ENCODE measurements around the gene QSOX2.

QSOX2 gene

GRCh38 chr9:136207616-136208015 lies 38.0 kb downstream of the QSOX2 start:
- H3K4me3 ChIP-seq (replicated peaks; ENCODE audit: low read depth, low read length) = no peak overlapping the region
- TF ChIP-seq CTCF (IDR thresholded peaks at IDR 0.05; ENCODE audit: low read depth, low read length, missing control alignments) = no peak
- DNase-seq (ENCODE audit: extremely low read depth, low read depth) = no peak

DNA sequence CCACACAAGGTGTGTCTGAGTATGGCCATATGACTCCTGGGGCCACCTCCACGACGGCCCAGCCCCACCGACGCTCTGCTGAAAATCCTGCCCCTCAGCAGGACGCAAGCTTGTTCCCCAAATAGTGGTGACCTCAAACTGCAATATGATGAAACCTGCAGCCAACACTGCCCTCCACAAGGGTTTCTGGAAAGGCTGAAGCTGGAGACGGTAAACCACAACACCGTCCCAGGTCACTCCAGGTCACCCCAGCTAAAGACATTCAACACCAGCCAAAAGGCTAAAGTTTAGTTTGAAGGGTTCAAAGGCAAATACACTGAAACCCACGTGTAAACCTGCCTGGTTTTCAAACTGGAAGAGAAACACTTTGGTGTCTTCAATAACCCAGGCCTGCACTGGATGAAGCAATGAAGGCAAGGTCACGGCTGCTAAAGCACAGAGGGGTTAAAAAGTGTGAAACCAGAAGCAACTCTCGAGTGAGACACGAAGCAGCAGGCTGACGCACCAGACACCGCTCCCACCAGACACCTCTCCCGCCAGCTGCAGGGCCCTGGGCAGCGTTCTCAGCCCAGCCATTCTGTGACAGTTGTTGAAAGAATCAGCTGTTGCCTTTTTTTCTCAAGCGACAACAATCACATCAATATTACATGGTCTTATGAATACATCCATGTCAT lies 38.9 kb downstream of the QSOX2 start:
- no peak for TF ChIP-seq CTCF (IDR thresholded peaks at IDR 0.05; ENCODE audit: low read depth, low read length, missing control alignments)
- no peak for DNase-seq (ENCODE audit: extremely low read depth, low read depth)

GRCh38 chr9:136205707-136205992 lies 40.0 kb downstream of the QSOX2 start:
- H3K4me3 ChIP-seq (replicated peaks; ENCODE audit: low read depth, low read length) = no peak overlapping the region
- no peak for DNase-seq (ENCODE audit: extremely low read depth, low read depth)
- no peak for TF ChIP-seq CTCF (IDR thresholded peaks at IDR 0.05; ENCODE audit: low read depth, low read length, missing control alignments)

More for the DNA sequence above, 38.9 kb downstream of the QSOX2 start:
- H3K4me3 ChIP-seq (replicated peaks; ENCODE audit: low read depth, low read length) = no peak overlapping the region

DNA sequence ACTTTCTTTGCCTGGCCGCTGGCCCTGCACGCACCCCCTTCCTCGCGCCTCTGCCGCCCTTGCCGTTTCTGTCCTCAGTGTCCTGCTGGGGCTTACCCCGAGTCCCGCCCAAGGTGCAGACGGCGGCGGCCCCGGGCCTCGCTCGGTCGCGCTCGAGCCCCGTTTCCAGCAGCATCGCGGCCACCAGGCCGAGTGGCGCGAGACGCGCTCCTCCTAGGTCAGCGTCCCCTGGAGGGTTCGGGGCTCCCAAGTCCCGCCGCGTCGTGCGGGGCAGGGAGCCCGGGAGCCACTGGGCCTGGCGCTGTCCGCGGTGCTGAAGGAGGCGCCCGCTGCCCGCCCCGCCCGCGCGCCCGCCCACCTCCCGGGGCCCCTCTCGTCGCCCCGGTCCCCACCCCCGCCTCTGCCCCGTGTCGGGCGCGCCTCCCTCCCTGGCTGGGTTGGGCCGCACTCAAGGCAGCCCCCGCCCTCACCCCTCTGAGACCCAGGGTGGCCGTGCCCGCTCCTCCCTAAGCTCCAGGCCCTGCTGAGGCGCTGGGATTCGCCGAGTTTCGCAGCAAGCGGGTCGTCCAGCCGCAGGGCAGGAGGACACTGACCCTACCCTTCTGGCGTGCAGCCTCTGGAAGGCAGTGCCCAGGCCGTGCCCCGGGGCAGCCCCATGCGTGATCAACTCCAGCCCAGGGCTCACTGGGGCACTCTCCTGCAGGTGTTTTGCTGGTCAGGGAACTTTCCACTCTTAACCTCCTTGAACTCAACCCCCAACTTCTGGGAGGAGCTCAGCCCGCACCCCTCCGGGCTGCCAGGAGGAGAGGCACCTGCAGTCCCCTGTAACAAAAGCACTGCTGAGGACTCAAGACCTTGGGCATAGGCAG lies 40.5 kb downstream of the QSOX2 start, which contains the start of gene LHX3:
Gene LHX3, minus strand, starts transcription at position 291 of the 869 bp plus-strand sequence. Its CDS starts 116 bp downstream, at position 175.
- no peak for DNase-seq (ENCODE audit: extremely low read depth, low read depth)
- no peak for TF ChIP-seq CTCF (IDR thresholded peaks at IDR 0.05; ENCODE audit: low read depth, low read length, missing control alignments)
- no peak within 1 kb of the TSS for H3K4me3 ChIP-seq (replicated peaks; ENCODE audit: low read depth, low read length)

DNA sequence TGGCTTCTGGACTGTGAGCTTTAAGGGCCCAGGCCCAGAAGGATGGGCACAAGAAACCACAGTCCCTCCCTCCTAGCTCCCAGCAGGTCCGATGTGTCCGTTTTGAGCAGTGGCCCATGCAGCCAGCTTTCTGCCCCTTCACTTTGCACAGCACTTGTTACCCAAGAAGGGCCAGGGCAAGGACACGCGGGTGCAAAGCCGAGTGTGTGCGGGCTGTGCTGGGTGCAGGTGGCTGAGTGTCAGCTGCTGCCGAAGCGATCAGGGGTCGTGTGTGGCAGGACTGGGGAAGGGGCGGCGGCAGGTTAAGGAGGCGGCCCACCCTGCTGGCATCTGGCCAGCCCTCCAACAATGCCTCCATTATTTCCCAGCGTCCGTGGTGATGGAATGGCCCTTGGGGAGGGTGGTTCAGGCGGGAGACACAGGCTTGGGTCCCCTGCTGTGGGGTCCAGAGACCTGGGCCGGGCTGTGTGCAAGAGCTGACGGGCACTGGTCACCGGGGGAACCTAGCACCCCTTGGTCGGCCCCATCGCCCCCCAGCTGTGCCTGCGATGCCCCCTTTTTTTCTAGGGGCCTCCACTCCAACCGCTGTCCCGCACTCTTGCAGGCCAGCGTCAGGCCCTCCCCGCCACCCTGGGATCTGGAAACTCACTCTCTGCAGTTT lies 41.3 kb downstream of the QSOX2 start:
- no peak for TF ChIP-seq CTCF (IDR thresholded peaks at IDR 0.05; ENCODE audit: low read depth, low read length, missing control alignments)
- H3K4me3 ChIP-seq (replicated peaks; ENCODE audit: low read depth, low read length) = no peak overlapping the region
- DNase-seq (ENCODE audit: extremely low read depth, low read depth) = no peak

DNA sequence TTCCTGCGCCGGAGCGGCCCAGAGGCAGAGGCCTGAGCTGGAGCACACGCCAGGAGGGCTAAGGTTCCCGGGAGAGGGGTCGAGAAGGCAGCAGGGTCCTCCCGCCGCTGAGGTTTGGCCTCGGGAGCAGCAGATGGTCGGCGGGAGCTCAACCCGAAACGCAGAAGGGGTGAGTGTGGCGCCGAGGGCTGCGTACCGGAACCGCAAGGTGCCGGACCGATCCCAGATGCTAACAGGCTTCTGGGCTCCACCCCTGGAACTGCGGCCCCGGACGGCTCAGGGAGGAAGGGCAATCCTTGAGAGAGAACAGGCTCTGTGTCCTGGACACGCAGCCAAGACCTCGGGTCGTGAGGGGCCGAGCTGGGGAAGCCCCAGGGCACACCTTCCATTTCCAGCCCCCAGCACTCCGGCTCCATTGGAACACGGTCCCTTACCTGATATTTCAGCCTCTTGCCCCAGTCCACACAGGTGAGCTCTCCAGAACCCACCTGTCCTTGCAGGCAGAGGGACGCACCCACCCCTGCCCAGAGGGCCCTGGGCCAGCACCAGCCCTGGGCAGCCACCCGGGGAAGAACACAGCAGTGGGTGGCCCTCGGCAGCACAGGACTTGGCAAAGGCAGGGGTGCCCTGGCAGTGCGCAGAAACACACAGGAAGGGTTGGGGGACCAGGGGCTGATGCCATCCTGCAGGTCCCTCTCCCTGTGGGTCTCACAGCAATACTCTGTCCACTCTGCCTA lies 42.0 kb downstream of the QSOX2 start:
- H3K4me3 ChIP-seq (replicated peaks; ENCODE audit: low read depth, low read length) = no peak overlapping the region
- no peak for TF ChIP-seq CTCF (IDR thresholded peaks at IDR 0.05; ENCODE audit: low read depth, low read length, missing control alignments)
- no peak for DNase-seq (ENCODE audit: extremely low read depth, low read depth)

Measured in HFF-Myc (cell line).